ENCODE data around the gene MOB3A. TPM values are rescaled to one million over a fixed set of nuclear protein-coding genes. Genes with fewer than 3 reads are reported as not detected.
A peak's percentile ranks its signal among the peaks of the same experiment; 100 is the strongest.

The MOB3A gene
- total RNA-seq, 2 donors from 2014 or later, result 11.7 to 22.1 TPM

DNA sequence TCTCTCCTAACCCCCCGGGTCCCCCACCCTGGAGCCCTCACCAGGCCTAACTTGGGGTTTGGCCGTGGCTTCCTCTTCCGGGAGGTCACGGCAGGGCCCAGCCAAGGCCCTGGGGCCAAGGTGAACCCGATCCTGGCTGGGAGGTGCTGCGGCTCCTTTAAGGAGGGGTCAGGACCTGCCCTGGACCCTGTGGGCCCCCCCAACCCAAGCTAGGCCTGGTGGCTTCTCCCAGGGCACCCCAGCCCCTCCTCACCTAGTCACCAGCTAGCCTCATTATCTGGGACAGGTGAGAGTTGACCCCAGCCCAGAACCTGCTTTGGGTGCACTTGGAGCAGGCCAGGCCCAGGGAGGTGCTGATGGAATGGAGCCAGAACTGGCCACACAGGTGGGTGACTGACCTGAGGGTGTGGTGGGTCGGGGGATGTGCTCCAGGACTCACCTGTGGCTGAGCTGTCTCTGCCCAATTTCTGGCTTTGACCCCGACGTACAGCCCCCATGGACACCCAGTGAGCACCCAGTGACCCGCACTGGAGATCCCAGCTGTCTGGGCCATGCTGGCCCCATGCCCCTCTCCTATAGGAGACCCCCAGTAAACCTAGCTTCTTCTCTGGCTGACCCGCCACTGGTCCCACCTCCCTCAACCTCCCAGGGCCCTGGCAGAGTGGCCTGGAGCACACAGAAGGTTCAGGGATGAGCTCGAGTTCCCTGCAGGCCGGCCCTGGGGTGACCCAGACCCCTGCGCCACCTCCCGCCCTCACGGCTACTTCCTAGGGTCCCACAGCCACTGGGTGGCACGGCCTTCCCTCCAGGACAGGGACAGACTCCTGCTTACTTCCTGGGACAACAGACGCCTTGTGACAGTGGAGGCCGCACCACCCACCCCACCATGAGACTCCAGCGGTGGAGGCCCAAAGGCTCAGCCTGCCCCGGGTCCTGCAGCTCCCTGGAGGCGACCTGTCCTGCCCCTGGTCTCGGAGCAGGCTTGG is 38.3 kb downstream of the MOB3A start:
- intact Hi-C loops (cut with DNase I), result no loop called here
- H3K4me3 ChIP-seq, result no peak overlapping the region
- peaks cover 81% of the 10 kb centered on the region for H3K4me1 ChIP-seq
- WGBS, 2 donors, result 82 to 87% methylated on average over 9 to 18 of the region's 23 CpGs
- H3K27ac ChIP-seq, result peak overlapping the region; percentile 96 to 100 (median 98)
- no peaks in the 10 kb centered on the region for H3K27me3 ChIP-seq
- no peaks in the 10 kb centered on the region for H3K9me3 ChIP-seq
- TF ChIP-seq POLR2A (IDR thresholded peaks at IDR 0.05) (no peak), CTCF (IDR thresholded peaks at IDR 0.05) (no peak)
- H3K36me3 ChIP-seq (replicated peaks in 1 of 2; ENCODE audit: insufficient read depth in 1 of 2, low read depth in 2 of 2), result no peaks in the 10 kb centered on the region
- peak in 1 of 4 donors; percentile 11 for DNase-seq
- ATAC-seq, result no peak

- DNase-seq (peak in 1 of 4 donors; percentile 14), ATAC-seq (no peak)
- no peaks in the 10 kb centered on the region for H3K27me3 ChIP-seq
- H3K4me1 ChIP-seq, result peaks cover 82% of the 10 kb centered on the region
- H3K36me3 ChIP-seq (replicated peaks in 1 of 2; ENCODE audit: insufficient read depth in 1 of 2, low read depth in 2 of 2), result no peaks in the 10 kb centered on the region
- peak overlapping the region in 2 of 4 donors; percentile 75 to 82 for H3K27ac ChIP-seq
- intact Hi-C loops (cut with DNase I), result no loop called here
- 49 to 65% methylated on average over 4 to 5 of the region's 5 CpGs for WGBS, 2 donors
- no peaks in the 10 kb centered on the region for H3K9me3 ChIP-seq
- TF ChIP-seq CTCF (IDR thresholded peaks at IDR 0.05) (no peak), POLR2A (IDR thresholded peaks at IDR 0.05) (no peak)
- H3K4me3 ChIP-seq, result no peak overlapping the region
Measured at GRCh38 chr19:2056837-2057192, 39.3 kb downstream of the MOB3A start.

- peaks cover 87% of the 10 kb centered on the region for H3K4me1 ChIP-seq
- no peak for ATAC-seq
- intact Hi-C loops (cut with DNase I), result no loop called here
Measured at GRCh38 chr19:2055931-2056836, 39.9 kb downstream of the MOB3A start.

GRCh38 chr19:2054763-2055162 is 41.4 kb downstream of the MOB3A start:
- intact Hi-C loops (cut with DNase I), result no loop called here
- ATAC-seq (no peak), DNase-seq (peak in 1 of 4 donors; percentile 15)
- Histone ChIP-seq H3K36me3 (replicated peaks in 1 of 2; ENCODE audit: insufficient read depth in 1 of 2, low read depth in 2 of 2) (no peaks in the 10 kb centered on the region), H3K4me3 (no peak overlapping the region), H3K4me1 (peaks cover 74% of the 10 kb centered on the region), H3K9me3 (no peaks in the 10 kb centered on the region), H3K27me3 (no peaks in the 10 kb centered on the region), H3K27ac (peak overlapping the region in 3 of 4 donors; percentile 42 to 89 (median 60))
- WGBS, 2 donors, result 75 to 88% methylated on average over 5 to 8 of the region's 8 CpGs
- TF ChIP-seq POLR2A (IDR thresholded peaks at IDR 0.05) (no peak), CTCF (IDR thresholded peaks at IDR 0.05) (no peak)

More at GRCh38 chr19:2055931-2056836, 39.9 kb downstream of the MOB3A start:
- Histone ChIP-seq H3K4me3 (no peak overlapping the region), H3K27ac (peak overlapping the region; percentile 75 to 84 (median 82)), H3K9me3 (no peaks in the 10 kb centered on the region), H3K36me3 (replicated peaks in 1 of 2; ENCODE audit: insufficient read depth in 1 of 2, low read depth in 2 of 2) (no peaks in the 10 kb centered on the region), H3K27me3 (no peaks in the 10 kb centered on the region)
- DNase-seq, result peak in 3 of 4 donors; percentile 24 to 56 (median 49)
- 51 to 55% methylated on average over 16 to 21 of the region's 22 CpGs for whole genome bisulfite sequencing, 2 donors
- TF ChIP-seq CTCF (IDR thresholded peaks at IDR 0.05) (no peak), POLR2A (IDR thresholded peaks at IDR 0.05) (peak in 2 of 3 donors; percentile 15 to 37)

Data from body of pancreas (tissue), 4 donors.